ENCODE measurements around the gene ACAP1. TPM values are rescaled to one million over a fixed set of nuclear protein-coding genes. Genes with fewer than 3 reads are reported as not detected.

Gene ACAP1
- total RNA-seq, 1 experiment from 2014 or later: 10.9 TPM

DNA sequence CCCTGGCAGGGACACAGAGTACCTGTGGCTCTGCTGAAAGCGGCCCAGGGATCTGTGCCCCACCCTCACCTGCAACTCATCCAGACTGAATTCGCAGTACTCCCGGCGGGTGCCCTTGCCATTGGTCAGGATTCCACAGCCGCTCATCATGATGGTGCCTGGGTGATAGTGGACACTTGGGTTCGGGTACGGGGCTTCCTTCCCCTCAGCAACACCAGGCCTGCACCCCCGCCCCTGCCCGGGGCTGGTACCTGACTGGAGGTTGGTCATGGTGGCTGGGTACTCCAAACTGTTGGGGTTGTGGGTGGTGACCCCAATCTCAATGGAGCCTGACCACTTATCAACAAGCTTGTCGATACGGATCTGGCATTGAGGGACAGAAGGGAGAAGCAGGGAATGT, 10.1 kb upstream of the ACAP1 start:
- Histone ChIP-seq H3K4me2 (no peak overlapping the region), H3K4me3 (no peak overlapping the region), H2AFZ (no peak overlapping the region), H3K27me3 (ENCODE audit: insufficient read depth, low read depth) (no peaks in the 10 kb centered on the region), H3K4me1 (replicated peaks; ENCODE audit: insufficient read depth) (peaks cover 16% of the 10 kb centered on the region), H3K9me2 (ENCODE audit: insufficient read depth) (no peaks in the 10 kb centered on the region), H3K79me2 (ENCODE audit: low read depth) (peaks cover 25% of the 10 kb centered on the region), H3F3A (ENCODE audit: insufficient read depth, low read depth) (peaks cover 12% of the 10 kb centered on the region; the same call in 1 of the 2 replicates), H3K27ac (no peak overlapping the region), H4K20me1 (ENCODE audit: insufficient read depth) (no peaks in the 10 kb centered on the region; the same call in 1 of the 2 replicates), H3K9me3 (ENCODE audit: insufficient read depth, low read depth) (no peaks in the 10 kb centered on the region), H3K36me3 (ENCODE audit: low read depth) (peaks cover 4% of the 10 kb centered on the region; the same call in 1 of the 2 replicates)
- BruUV-seq (replicated peaks): no TSS peak
- intact Hi-C loops (cut with micrococcal nuclease; ENCODE audit: unreplicated experiment): no loop called here
- TF ChIP-seq EZH2 (IDR thresholded peaks at IDR 0.05; ENCODE audit: low read depth): no peak
- TF ChIP-seq, protein P1, sequence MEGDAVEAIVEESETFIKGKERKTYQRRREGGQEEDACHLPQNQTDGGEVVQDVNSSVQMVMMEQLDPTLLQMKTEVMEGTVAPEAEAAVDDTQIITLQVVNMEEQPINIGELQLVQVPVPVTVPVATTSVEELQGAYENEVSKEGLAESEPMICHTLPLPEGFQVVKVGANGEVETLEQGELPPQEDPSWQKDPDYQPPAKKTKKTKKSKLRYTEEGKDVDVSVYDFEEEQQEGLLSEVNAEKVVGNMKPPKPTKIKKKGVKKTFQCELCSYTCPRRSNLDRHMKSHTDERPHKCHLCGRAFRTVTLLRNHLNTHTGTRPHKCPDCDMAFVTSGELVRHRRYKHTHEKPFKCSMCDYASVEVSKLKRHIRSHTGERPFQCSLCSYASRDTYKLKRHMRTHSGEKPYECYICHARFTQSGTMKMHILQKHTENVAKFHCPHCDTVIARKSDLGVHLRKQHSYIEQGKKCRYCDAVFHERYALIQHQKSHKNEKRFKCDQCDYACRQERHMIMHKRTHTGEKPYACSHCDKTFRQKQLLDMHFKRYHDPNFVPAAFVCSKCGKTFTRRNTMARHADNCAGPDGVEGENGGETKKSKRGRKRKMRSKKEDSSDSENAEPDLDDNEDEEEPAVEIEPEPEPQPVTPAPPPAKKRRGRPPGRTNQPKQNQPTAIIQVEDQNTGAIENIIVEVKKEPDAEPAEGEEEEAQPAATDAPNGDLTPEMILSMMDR (conservative IDR thresholded peaks at IDR 0.05): no peak
- ChIA-PET POLR2A (ENCODE audit: unreplicated experiment) (no interaction called here), CTCF (no interaction called here)
- no peak for DNase-seq

DNA sequence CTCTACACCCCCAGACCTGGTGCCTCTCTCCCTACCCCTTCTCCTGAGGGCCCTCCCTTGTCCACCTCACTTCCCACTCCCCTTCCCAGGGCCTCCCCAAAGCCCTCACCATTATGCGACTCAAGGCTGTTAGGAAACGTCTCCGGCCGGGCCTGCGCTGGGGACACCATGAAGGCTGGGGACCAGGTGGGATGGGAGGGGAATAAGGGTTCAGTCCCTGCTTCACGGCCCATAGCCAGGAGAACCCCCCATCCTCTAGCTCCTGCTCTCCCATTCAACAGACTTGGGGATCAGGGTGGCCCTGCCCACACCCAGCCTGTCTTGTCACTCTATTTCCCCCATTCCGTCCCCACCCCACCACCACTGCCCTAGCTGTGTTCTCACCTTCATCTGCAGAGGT, 9.3 kb upstream of the ACAP1 start:
- TF ChIP-seq, protein P1 (conservative IDR thresholded peaks at IDR 0.05): no peak
- no peak for TF ChIP-seq EZH2 (IDR thresholded peaks at IDR 0.05; ENCODE audit: low read depth)
- Histone ChIP-seq H3K4me2 (no peak overlapping the region), H2AFZ (no peak overlapping the region), H3K27me3 (ENCODE audit: insufficient read depth, low read depth) (no peaks in the 10 kb centered on the region), H3K79me2 (ENCODE audit: low read depth) (peaks cover 25% of the 10 kb centered on the region), H3K9me2 (ENCODE audit: insufficient read depth) (no peaks in the 10 kb centered on the region), H3F3A (ENCODE audit: insufficient read depth, low read depth) (peaks cover 12% of the 10 kb centered on the region; the same call in 1 of the 2 replicates), H3K27ac (no peak overlapping the region), H3K9me3 (ENCODE audit: insufficient read depth, low read depth) (no peaks in the 10 kb centered on the region), H3K4me1 (replicated peaks; ENCODE audit: insufficient read depth) (peaks cover 16% of the 10 kb centered on the region), H4K20me1 (ENCODE audit: insufficient read depth) (no peaks in the 10 kb centered on the region; the same call in 1 of the 2 replicates), H3K36me3 (ENCODE audit: low read depth) (peaks cover 4% of the 10 kb centered on the region; the same call in 1 of the 2 replicates), H3K4me3 (no peak overlapping the region)
- ChIA-PET POLR2A (ENCODE audit: unreplicated experiment) (no interaction called here), CTCF (no interaction called here)
- no peak for DNase-seq
- intact Hi-C loops (cut with micrococcal nuclease; ENCODE audit: unreplicated experiment): no loop called here
- BruUV-seq (replicated peaks): no TSS peak

DNA sequence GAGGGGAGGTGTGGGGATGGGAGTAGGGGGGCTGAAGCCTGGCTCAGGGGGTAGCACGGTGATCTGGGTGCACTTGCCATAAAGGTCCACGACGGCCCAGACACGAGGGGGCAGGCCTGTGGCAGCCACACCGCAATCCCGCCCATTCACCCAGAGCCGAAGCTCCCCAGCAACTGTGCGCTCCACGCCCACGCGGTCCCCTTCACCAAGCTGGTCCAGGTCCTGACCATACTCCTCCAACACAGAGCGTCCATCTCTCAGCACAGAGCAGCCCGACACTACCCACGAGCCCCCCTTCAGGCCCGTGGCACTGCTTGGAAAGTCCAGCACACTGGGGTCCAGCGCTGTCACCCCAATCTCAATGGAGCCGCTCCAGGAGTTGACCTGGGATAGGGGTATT, 8.8 kb upstream of the ACAP1 start:
- Histone ChIP-seq H3K9me2 (ENCODE audit: insufficient read depth) (no peaks in the 10 kb centered on the region), H3K9me3 (ENCODE audit: insufficient read depth, low read depth) (no peaks in the 10 kb centered on the region), H3K79me2 (ENCODE audit: low read depth) (peaks cover 25% of the 10 kb centered on the region), H3K4me1 (replicated peaks; ENCODE audit: insufficient read depth) (peaks cover 16% of the 10 kb centered on the region), H3K27me3 (ENCODE audit: insufficient read depth, low read depth) (no peaks in the 10 kb centered on the region), H3F3A (ENCODE audit: insufficient read depth, low read depth) (peaks cover 12% of the 10 kb centered on the region; the same call in 1 of the 2 replicates), H3K4me2 (peak overlapping the region; percentile 96), H3K4me3 (peak overlapping the region; percentile 100; the same call in 1 of the 2 replicates), H3K27ac (no peak overlapping the region), H4K20me1 (ENCODE audit: insufficient read depth) (no peaks in the 10 kb centered on the region), H2AFZ (no peak overlapping the region), H3K36me3 (ENCODE audit: low read depth) (peaks cover 4% of the 10 kb centered on the region; the same call in 1 of the 2 replicates)
- intact Hi-C loops (cut with micrococcal nuclease; ENCODE audit: unreplicated experiment): no loop called here
- ChIA-PET CTCF (no interaction called here), POLR2A (ENCODE audit: unreplicated experiment) (no interaction called here)
- BruUV-seq (replicated peaks): no TSS peak
- DNase-seq: no peak
- TF ChIP-seq, protein P1 (conservative IDR thresholded peaks at IDR 0.05): no peak
- no peak for TF ChIP-seq EZH2 (IDR thresholded peaks at IDR 0.05; ENCODE audit: low read depth)

Data from PC-9 (cell line).